Esophagus muscularis mucosa (tissue), 4 donors: ENCODE results near the gene PPDPF. TPM values are rescaled to one million over a fixed set of nuclear protein-coding genes. Genes with fewer than 3 reads are reported as not detected.
A peak's percentile ranks its signal among the peaks of the same experiment; 100 is the strongest.

Experiments
- DNase-seq: peaks from one replicate; pipeline ENCODE4 v3.0.0-alpha.2; 2017; ENCODE audit errors: extremely low spot score
- H3K27ac ChIP-seq, 4 donors: fragments of 200-600 bp; sonication (generic); replicated peaks in 1 of 4; 1 replicate in 3 of 4; 2 replicates in 1 of 4; pipeline ENCODE4 v1.5.1; 2016 to 2019; ENCODE audit warnings: mild to moderate bottlenecking in 1 of 4
- H3K27me3 ChIP-seq, 4 donors: fragments of 200-600 bp; sonication (generic); one replicate each; pipeline versions ENCODE4 v1.5.1 to v1.6.0; 2016 to 2019
- H3K36me3 ChIP-seq, 4 donors: fragments of 200-600 bp; sonication (generic); one replicate each; pipeline ENCODE4 v1.5.1; 2016 to 2019
- H3K4me1 ChIP-seq, 4 donors: fragments of 200-600 bp; sonication (generic); one replicate each; pipeline ENCODE4 v1.5.1; 2016 to 2019
- H3K4me3 ChIP-seq, 4 donors: fragments of 200-600 bp; sonication (generic); 1 replicate in 2 of 4; 2 replicates in 2 of 4; pipeline ENCODE4 v1.5.1; 2016 to 2019; ENCODE audit warnings: mild to moderate bottlenecking in 4 of 4, moderate library complexity in 1 of 4
- H3K9me3 ChIP-seq, 4 donors: fragments of 200-600 bp; sonication (generic); 1 replicate in 3 of 4; 2 replicates in 1 of 4; pipeline ENCODE4 v1.5.1; 2016 to 2019
- EP300 ChIP-seq: sonication (generic); formaldehyde crosslinking; IDR thresholded peaks from one replicate; pipeline ENCODE4 v1.6.1; 2017; ENCODE audit warnings: antibody characterized with exemption
- POLR2A ChIP-seq: fragments of 450-650 bp; IDR thresholded peaks from one replicate; pipeline ENCODE4 v1.6.1; 2017; ENCODE audit warnings: antibody characterized with exemption, moderate library complexity, mild to moderate bottlenecking, low read depth
- POLR2AphosphoS5 ChIP-seq, 2 donors: sonication (generic); formaldehyde crosslinking; IDR thresholded peaks; one replicate each; pipeline ENCODE4 v1.6.1; 2017; ENCODE audit warnings: antibody characterized with exemption in 2 of 2
- WGBS: methylation state at CpG from one replicate; pipeline ENCODE4 v1.1.5; 2018; 5-methylcytosine and 5-hydroxymethylcytosine counted together
- intact Hi-C: fragments of 100-400 bp; cut with DNase I; formaldehyde crosslinking; loops from one replicate; pipeline ENCODE4 v1.15.1; 2023
- total RNA-seq, 4 donors: library from RNA; depleted of rRNA; stranded (reverse); fragments of >200 nt; gene quantifications; one replicate each; pipeline versions ENCODE4 v1.1.0 to v1.2.1, GENCODE V29; 2016
- TF ChIP-seq, protein P1 (sequence below), 3 experiments: fragments of 200-600 bp in 2 of 3; fragments of 450-650 bp in 1 of 3; sonication (generic) in 2 of 3; IDR thresholded peaks; one replicate each; pipeline ENCODE4 v1.5.1; 2017 to 2019; ENCODE audit warnings: antibody characterized with exemption in 3 of 3, mild to moderate bottlenecking in 2 of 3, moderate library complexity in 1 of 3

Gene PPDPF
- 100 to 1,000 TPM; 150 to 291 (median 270) TPM for total RNA-seq

- no CpG with 5 or more reads among the region's 64 CpGs for WGBS
- peak; percentile 94 for DNase-seq
Observed at GRCh38 chr20:63520504-63520933, at the start of gene PPDPF. PPDPF (plus strand) TSS chr20:63520765; CDS start chr20:63521309, 544 bp downstream.

DNA sequence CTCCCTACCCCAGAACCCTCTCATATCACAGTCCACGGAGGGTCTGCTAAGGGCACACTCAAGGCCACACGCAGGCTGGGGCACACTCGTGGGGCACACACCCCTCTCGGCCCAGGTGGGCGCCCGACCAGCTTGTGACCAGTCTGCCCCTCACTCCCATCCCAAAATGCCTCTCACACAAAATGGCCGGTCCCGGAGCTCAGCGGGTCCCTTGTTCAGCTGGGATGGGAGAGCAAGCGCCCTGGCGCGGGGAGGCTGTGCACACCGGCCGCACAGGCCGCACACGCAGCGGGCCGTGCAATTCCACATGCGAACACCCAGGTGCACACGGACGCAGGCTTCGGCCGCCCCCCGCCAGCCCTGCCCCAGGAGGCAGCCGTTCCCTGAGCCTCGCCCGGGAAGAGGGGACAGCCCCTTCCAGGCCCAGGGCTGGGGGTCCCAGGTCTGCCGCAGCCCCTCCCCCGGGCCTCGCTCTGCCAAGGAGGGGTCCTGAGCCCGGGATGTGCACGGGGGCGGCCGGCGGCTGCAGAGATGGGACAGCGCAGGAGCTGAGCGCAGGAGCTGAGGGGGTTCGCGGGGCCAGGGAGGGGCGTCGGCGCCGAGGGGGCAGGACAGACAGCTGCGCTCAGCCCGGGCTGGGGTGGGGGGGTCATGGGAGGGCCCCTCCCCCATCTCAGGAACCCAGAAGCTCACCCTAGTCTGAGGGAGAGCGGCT lies 49.4 kb upstream of the PPDPF start:
- WGBS: 61% methylated on average over 7 of the region's 46 CpGs
- peaks cover 5 to 97% (median 44%) of the 10 kb centered on the region in 4 donors for H3K27me3 ChIP-seq
- intact Hi-C loops: no loop called here

More at GRCh38 chr20:63520504-63520933, at the start of gene PPDPF:
- H3K27ac ChIP-seq: peak within 1 kb of the TSS; percentile 94 to 98 (median 96)
- peak within 1 kb of the TSS; percentile 86 to 99 (median 93) for H3K4me3 ChIP-seq
- H3K4me1 ChIP-seq: peaks cover 28 to 40% (median 35%) of the 10 kb centered on the region in 4 donors
- TF ChIP-seq, protein P1, sequence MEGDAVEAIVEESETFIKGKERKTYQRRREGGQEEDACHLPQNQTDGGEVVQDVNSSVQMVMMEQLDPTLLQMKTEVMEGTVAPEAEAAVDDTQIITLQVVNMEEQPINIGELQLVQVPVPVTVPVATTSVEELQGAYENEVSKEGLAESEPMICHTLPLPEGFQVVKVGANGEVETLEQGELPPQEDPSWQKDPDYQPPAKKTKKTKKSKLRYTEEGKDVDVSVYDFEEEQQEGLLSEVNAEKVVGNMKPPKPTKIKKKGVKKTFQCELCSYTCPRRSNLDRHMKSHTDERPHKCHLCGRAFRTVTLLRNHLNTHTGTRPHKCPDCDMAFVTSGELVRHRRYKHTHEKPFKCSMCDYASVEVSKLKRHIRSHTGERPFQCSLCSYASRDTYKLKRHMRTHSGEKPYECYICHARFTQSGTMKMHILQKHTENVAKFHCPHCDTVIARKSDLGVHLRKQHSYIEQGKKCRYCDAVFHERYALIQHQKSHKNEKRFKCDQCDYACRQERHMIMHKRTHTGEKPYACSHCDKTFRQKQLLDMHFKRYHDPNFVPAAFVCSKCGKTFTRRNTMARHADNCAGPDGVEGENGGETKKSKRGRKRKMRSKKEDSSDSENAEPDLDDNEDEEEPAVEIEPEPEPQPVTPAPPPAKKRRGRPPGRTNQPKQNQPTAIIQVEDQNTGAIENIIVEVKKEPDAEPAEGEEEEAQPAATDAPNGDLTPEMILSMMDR (IDR thresholded peaks at IDR 0.05): no peak
- TF ChIP-seq EP300 (no peak), POLR2AphosphoS5 (IDR thresholded peaks at IDR 0.05) (peak; percentile 91 to 98), POLR2A (peak; percentile 86)
- peaks cover 0 to 21% (median 9%) of the 10 kb centered on the region in 4 donors for H3K36me3 ChIP-seq
- intact Hi-C loops: no loop called here
- no peaks in the 10 kb centered on the region for H3K9me3 ChIP-seq
- H3K27me3 ChIP-seq: no peaks in the 10 kb centered on the region

DNA sequence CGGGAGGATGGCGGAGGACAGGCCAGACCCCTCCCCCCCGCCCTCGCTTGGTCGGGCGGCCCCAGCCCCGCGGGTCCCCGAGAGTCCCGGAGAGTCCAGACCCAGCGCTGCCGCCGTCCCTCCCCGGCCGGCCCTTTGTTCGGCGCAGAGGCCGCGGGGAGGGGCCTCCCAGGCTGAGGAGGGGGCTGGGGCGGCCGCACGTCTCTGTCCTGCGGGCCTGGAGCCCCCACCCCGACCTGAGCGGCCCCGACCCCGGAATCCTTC lies 48.9 kb upstream of the PPDPF start:
- H3K4me3 ChIP-seq: peak overlapping the region in 1 of 4 donors; percentile 22
- no peak for DNase-seq
- peaks cover 5 to 97% (median 44%) of the 10 kb centered on the region in 4 donors for H3K27me3 ChIP-seq
- H3K27ac ChIP-seq: no peak overlapping the region
- intact Hi-C loops: no loop called here
- H3K4me1 ChIP-seq: peaks cover 10 to 17% (median 13%) of the 10 kb centered on the region in 4 donors
- no peaks in the 10 kb centered on the region for H3K9me3 ChIP-seq
- WGBS: no CpG with 5 or more reads among the region's 27 CpGs
- no peaks in the 10 kb centered on the region for H3K36me3 ChIP-seq
- no peak for TF ChIP-seq POLR2A
- TF ChIP-seq POLR2AphosphoS5 (IDR thresholded peaks at IDR 0.05): no peak
- TF ChIP-seq EP300: no peak
- TF ChIP-seq, protein P1 (IDR thresholded peaks at IDR 0.05): no peak

More for the DNA sequence above, 49.4 kb upstream of the PPDPF start:
- H3K27ac ChIP-seq: no peak overlapping the region
- peaks cover 10 to 17% (median 13%) of the 10 kb centered on the region in 4 donors for H3K4me1 ChIP-seq
- no peak overlapping the region for H3K4me3 ChIP-seq
- H3K9me3 ChIP-seq: no peaks in the 10 kb centered on the region
- no peak for DNase-seq
- H3K36me3 ChIP-seq: no peaks in the 10 kb centered on the region
- TF ChIP-seq POLR2AphosphoS5 (IDR thresholded peaks at IDR 0.05): no peak
- TF ChIP-seq POLR2A: no peak
- TF ChIP-seq, protein P1 (IDR thresholded peaks at IDR 0.05): no peak
- TF ChIP-seq EP300: no peak

GRCh38 chr20:63471981-63472831 lies 48.4 kb upstream of the PPDPF start, which contains the start of gene KCNQ2:
KCNQ2 (minus strand) TSS chr20:63472655; CDS start chr20:63472463, 192 bp downstream.
- Histone ChIP-seq H3K4me1 (peaks cover 10 to 17% (median 13%) of the 10 kb centered on the region in 4 donors), H3K9me3 (no peaks in the 10 kb centered on the region), H3K36me3 (no peaks in the 10 kb centered on the region), H3K27ac (no peak within 1 kb of the TSS), H3K4me3 (peak within 1 kb of the TSS; percentile 22 to 43 (median 28)), H3K27me3 (peaks cover 5 to 97% (median 44%) of the 10 kb centered on the region in 4 donors)
- intact Hi-C loops: no loop called here
- TF ChIP-seq, protein P1 (IDR thresholded peaks at IDR 0.05): no peak
- TF ChIP-seq POLR2A (no peak), POLR2AphosphoS5 (IDR thresholded peaks at IDR 0.05) (no peak)
- no peak for DNase-seq
- WGBS: no CpG with 5 or more reads among the region's 111 CpGs
